Panc1 (cell line): ENCODE data around the gene ALG5. TPM values are rescaled to one million over a fixed set of nuclear protein-coding genes. Genes with fewer than 3 reads are reported as not detected.

ENCODE experiments used
- ATAC-seq: fragments of 200-7000 bp; cut with Tn5 transposase; 2 replicates; pipeline ENCODE4 v1.9.1; 2020; ENCODE audit warnings: mild to moderate bottlenecking, moderate library complexity
- BruUV-seq: library from RNA; stranded (reverse); fragments of 400-500 nt; replicated peaks from 2 replicates; lab custom pipeline; 2021; lab: Mats Ljungman, UMichigan
- CTCF ChIA-PET: fragments of 300-600 bp; sonication (Branson Sonifier 250); formaldehyde crosslinking; loops from one replicate; lab custom pipeline; 2022; ENCODE audit warnings: antibody characterized with exemption; lab: Charles Lee
- POLR2A ChIA-PET: fragments of 300-600 bp; sonication (Branson Sonifier 250); formaldehyde crosslinking; loops from one replicate; lab custom pipeline; 2022; ENCODE audit warnings: antibody characterized with exemption; lab: Charles Lee
- DNase-seq: peaks from one replicate; pipeline ENCODE4 v3.0.0-alpha.2; 2010; ENCODE audit warnings: low read depth, low spot score
- H3K27ac ChIP-seq: 2 replicates; pipeline ENCODE4 v1.5.1; 2011; ENCODE audit warnings: mild to moderate bottlenecking, low read length, inconsistent platforms
- H3K27me3 ChIP-seq: fragments of 200-500 bp; sonication (Bioruptor generic); 2 replicates; pipeline ENCODE4 v1.6.0; 2014; ENCODE audit warnings: low read length, inconsistent platforms; ENCODE audit not compliant: control insufficient read depth, insufficient read depth
- H3K36me3 ChIP-seq: fragments of 200-500 bp; sonication (Bioruptor generic); 2 replicates; pipeline ENCODE4 v1.5.1; 2014; ENCODE audit warnings: inconsistent platforms, mild to moderate bottlenecking, low read length, moderate library complexity; ENCODE audit not compliant: control insufficient read depth, insufficient read depth
- H3K4me1 ChIP-seq: 2 replicates; pipeline ENCODE4 v1.5.1; 2011; ENCODE audit warnings: inconsistent platforms, mild to moderate bottlenecking, low read length, moderate library complexity; ENCODE audit not compliant: control insufficient read depth, insufficient read depth
- H3K4me3 ChIP-seq, 2 experiments: 2 replicates each; pipeline ENCODE4 v1.5.1; 2011 to 2012; ENCODE audit warnings: low read depth in 2 of 2, low read length in 2 of 2, mild to moderate bottlenecking in 2 of 2, inconsistent platforms in 1 of 2, moderate library complexity in 1 of 2
- H3K9me3 ChIP-seq: fragments of 200-500 bp; sonication (Bioruptor generic); 2 replicates; pipeline ENCODE4 v1.5.1; 2014; ENCODE audit warnings: low read depth, mild to moderate bottlenecking, inconsistent platforms, low read length, moderate library complexity; ENCODE audit not compliant: control insufficient read depth, insufficient read depth
- POLR2AphosphoS5 ChIP-seq: IDR thresholded peaks from 2 replicates; pipeline ENCODE4 v1.6.1; 2012; ENCODE audit warnings: mild to moderate bottlenecking, low read depth, low read length, moderate library complexity
- SIN3A ChIP-seq: IDR thresholded peaks from 2 replicates; pipeline ENCODE4 v1.6.1; 2012; ENCODE audit warnings: low read depth, mild to moderate bottlenecking, low read length, moderate library complexity, borderline replicate concordance; ENCODE audit not compliant: insufficient read depth
- TCF7L2 ChIP-seq: IDR thresholded peaks from 2 replicates; pipeline ENCODE4 v1.6.1; 2011; ENCODE audit warnings: mild to moderate bottlenecking, low read depth, low read length, inconsistent platforms
- in situ Hi-C: cut with HindIII; loops from 2 replicates; pipeline ENCODE4 v1.10.0; 2016; ENCODE audit warnings: low sequenced_read_pairs, low pct_unique_long_range_greater_than_20kb
- intact Hi-C: fragments of 100-400 bp; cut with micrococcal nuclease; formaldehyde crosslinking; loops from one replicate; pipeline ENCODE4 v1.10.0; 2022; ENCODE audit not compliant: unreplicated experiment
- total RNA-seq: library from RNA; stranded (reverse); gene quantifications from one replicate; pipeline ENCODE4 v1.2.1, GENCODE V29; 2021; ENCODE audit not compliant: unreplicated experiment
- TF ChIP-seq, protein P1 (sequence below): fragments of 450-650 bp; IDR thresholded peaks from 2 replicates; pipeline ENCODE4 v1.5.1; 2017; ENCODE audit warnings: mild to moderate bottlenecking
- TF ChIP-seq, protein P2 (sequence below), 2 experiments: IDR thresholded peaks; 2 replicates each; pipeline ENCODE4 v1.6.1; 2011 to 2012; ENCODE audit warnings: low read depth in 2 of 2, control low read depth in 1 of 2, low read length in 1 of 2, mild to moderate bottlenecking in 1 of 2, moderate library complexity in 1 of 2; ENCODE audit not compliant: insufficient read depth in 1 of 2

ALG5 gene
- total RNA-seq, 1 experiment from 2014 or later, result 19.3 TPM

DNA sequence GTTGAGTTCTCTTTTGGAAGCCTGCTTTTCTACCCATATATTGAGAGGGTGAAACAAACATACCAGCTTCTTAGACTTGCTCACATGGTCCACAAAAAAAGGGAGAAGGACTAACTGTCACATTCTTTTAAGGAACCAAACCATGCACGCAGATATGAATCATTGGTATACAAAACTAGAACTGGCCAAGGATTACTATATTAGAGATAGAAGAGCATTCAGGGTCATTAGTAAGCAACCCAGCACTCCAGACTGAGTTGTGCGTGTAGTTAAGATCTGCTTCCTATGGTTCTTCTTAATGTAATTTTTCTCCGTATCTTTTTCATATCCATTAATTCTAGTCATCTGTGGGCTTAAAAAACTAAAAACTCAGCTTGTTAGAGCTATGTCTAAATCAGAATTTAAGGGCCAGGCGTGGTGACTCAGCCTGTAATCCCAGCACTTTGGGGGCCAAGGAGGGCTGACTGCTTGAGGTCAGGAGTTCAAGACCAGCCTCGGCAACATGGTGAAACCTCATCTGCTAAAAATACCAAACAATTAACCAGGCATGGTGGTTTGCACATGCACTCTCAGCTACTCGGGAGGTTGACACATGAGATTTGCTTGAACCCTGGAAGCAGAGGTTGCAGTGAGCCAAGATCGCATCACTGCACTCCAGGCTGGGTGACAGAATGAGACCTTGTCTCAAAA lies 19.6 kb downstream of the ALG5 start:
- Histone ChIP-seq H3K4me3 (no peak overlapping the region), H3K27me3 (no peaks in the 10 kb centered on the region), H3K36me3 (peaks cover 8% of the 10 kb centered on the region; the same call in 1 of the 2 replicates), H3K9me3 (no peaks in the 10 kb centered on the region), H3K27ac (no peak overlapping the region), H3K4me1 (no peaks in the 10 kb centered on the region)
- in situ Hi-C loops, result no loop called here
- TF ChIP-seq, protein P1, sequence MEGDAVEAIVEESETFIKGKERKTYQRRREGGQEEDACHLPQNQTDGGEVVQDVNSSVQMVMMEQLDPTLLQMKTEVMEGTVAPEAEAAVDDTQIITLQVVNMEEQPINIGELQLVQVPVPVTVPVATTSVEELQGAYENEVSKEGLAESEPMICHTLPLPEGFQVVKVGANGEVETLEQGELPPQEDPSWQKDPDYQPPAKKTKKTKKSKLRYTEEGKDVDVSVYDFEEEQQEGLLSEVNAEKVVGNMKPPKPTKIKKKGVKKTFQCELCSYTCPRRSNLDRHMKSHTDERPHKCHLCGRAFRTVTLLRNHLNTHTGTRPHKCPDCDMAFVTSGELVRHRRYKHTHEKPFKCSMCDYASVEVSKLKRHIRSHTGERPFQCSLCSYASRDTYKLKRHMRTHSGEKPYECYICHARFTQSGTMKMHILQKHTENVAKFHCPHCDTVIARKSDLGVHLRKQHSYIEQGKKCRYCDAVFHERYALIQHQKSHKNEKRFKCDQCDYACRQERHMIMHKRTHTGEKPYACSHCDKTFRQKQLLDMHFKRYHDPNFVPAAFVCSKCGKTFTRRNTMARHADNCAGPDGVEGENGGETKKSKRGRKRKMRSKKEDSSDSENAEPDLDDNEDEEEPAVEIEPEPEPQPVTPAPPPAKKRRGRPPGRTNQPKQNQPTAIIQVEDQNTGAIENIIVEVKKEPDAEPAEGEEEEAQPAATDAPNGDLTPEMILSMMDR, result no peak
- TF ChIP-seq SIN3A (no peak), POLR2AphosphoS5 (no peak), TCF7L2 (no peak)
- TF ChIP-seq, protein P2, sequence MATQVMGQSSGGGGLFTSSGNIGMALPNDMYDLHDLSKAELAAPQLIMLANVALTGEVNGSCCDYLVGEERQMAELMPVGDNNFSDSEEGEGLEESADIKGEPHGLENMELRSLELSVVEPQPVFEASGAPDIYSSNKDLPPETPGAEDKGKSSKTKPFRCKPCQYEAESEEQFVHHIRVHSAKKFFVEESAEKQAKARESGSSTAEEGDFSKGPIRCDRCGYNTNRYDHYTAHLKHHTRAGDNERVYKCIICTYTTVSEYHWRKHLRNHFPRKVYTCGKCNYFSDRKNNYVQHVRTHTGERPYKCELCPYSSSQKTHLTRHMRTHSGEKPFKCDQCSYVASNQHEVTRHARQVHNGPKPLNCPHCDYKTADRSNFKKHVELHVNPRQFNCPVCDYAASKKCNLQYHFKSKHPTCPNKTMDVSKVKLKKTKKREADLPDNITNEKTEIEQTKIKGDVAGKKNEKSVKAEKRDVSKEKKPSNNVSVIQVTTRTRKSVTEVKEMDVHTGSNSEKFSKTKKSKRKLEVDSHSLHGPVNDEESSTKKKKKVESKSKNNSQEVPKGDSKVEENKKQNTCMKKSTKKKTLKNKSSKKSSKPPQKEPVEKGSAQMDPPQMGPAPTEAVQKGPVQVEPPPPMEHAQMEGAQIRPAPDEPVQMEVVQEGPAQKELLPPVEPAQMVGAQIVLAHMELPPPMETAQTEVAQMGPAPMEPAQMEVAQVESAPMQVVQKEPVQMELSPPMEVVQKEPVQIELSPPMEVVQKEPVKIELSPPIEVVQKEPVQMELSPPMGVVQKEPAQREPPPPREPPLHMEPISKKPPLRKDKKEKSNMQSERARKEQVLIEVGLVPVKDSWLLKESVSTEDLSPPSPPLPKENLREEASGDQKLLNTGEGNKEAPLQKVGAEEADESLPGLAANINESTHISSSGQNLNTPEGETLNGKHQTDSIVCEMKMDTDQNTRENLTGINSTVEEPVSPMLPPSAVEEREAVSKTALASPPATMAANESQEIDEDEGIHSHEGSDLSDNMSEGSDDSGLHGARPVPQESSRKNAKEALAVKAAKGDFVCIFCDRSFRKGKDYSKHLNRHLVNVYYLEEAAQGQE (IDR thresholded peaks at IDR 0.05; ENCODE audit: insufficient read depth in 1 of 2, low read depth in 2 of 2, low read length in 1 of 2), result no peak
- DNase-seq (no peak), ATAC-seq (no peak)
- ChIA-PET POLR2A (no interaction called here), CTCF (no interaction called here)
- intact Hi-C loops, result loop anchor here (2.0 kb wide), 1 partner anchor 121 kb away; no protein-coding TSS in a partner anchor
- BruUV-seq, result no TSS peak

DNA sequence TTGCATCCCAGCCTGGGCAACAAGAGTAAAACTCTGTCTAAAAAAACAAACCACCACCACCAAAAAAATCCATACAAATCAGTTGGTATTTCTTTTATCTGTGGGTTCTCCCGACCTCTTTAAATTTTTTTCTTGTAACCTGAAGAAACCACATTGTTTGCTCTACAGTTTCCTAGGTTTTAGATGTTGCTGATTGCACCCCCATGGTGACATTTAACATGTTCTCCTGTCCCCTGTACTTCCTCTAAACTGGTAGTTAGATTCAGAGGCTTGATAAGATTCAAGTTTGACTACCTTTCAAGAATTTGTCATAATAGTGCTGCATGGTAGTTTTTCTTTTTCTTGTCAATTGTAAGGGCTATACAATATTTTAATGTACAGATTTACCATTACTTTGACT lies 24.0 kb downstream of the ALG5 start:
- H3K36me3 ChIP-seq, result no peaks in the 10 kb centered on the region; the same call in 1 of the 2 replicates
- intact Hi-C loops (no loop called here), in situ Hi-C loops (no loop called here)
- H3K4me1 ChIP-seq, result no peaks in the 10 kb centered on the region
- no TSS peak for BruUV-seq
- no peaks in the 10 kb centered on the region for H3K27me3 ChIP-seq
- CTCF ChIA-PET, result no interaction called here
- TF ChIP-seq SIN3A (no peak), POLR2AphosphoS5 (no peak), TCF7L2 (no peak)
- TF ChIP-seq, protein P2 (IDR thresholded peaks at IDR 0.05; ENCODE audit: insufficient read depth in 1 of 2, low read depth in 2 of 2, low read length in 1 of 2), result no peak
- TF ChIP-seq, protein P1, result no peak
- no peak overlapping the region for H3K27ac ChIP-seq
- POLR2A ChIA-PET, result no interaction called here
- DNase-seq (no peak), ATAC-seq (no peak)
- H3K4me3 ChIP-seq, result no peak overlapping the region
- no peaks in the 10 kb centered on the region for H3K9me3 ChIP-seq
